ENCODE data around the gene OGT. TPM values are rescaled to one million over a fixed set of nuclear protein-coding genes. Genes with fewer than 3 reads are reported as not detected.

Gene OGT
- total RNA-seq (2022) (282 and 300 TPM in 2 replicates), Bru-seq, nascent RNA (percentile 96 among the genes with signal in this experiment), BruChase-seq, experiment 1, labeled RNA remaining after a 6-hour chase (percentile 99 among the genes with signal in this experiment), BruChase-seq, experiment 2, labeled RNA remaining after a 2-hour chase (percentile 99 among the genes with signal in this experiment)
- long read RNA-seq, full-length matches to known transcripts = 10 of 151 reads
- long read RNA-seq, partial matches to known transcripts = 99 of 151 reads
- long read RNA-seq, other reads (novel, unspliced or antisense) = 42 of 151 reads

- no peaks in the 10 kb centered on the region for H3K4me1 Mint-ChIP-seq (ENCODE audit: insufficient read depth, unreplicated experiment)
- H3K4me3 Mint-ChIP-seq (ENCODE audit: unreplicated experiment) = peak within 1 kb of the TSS; percentile 100
- no TSS peak for BruUV-seq (replicated peaks)
- H3K36me3 Mint-ChIP-seq (ENCODE audit: insufficient read depth, unreplicated experiment) = no peaks in the 10 kb centered on the region
- no peaks in the 10 kb centered on the region for H3K27me3 Mint-ChIP-seq (ENCODE audit: insufficient read depth, unreplicated experiment)
- peak; percentile 91 for DNase-seq (ENCODE audit: unreplicated experiment)
- no peak for TF ChIP-seq CTCF (IDR thresholded peaks at IDR 0.05; ENCODE audit: unreplicated experiment)
- peak within 1 kb of the TSS; percentile 93 for H3K27ac Mint-ChIP-seq (ENCODE audit: low read depth, unreplicated experiment)
- intact Hi-C loops (cut with micrococcal nuclease) = no loop called here
- POLR2A ChIA-PET = interaction anchor here (0.6 to 6.2 kb wide), 15 partner anchors 9 to 1395 kb away, joined by 3 to 171 read pairs (median 5); partner anchors contain the start of genes NONO and TAF1
- CTCF ChIA-PET = interaction anchor here (0.8 to 1.1 kb wide), 2 partner anchors 9 to 16 kb away, joined by 3 read pairs; no protein-coding TSS in a partner anchor
- no peaks in the 10 kb centered on the region for H3K9me3 Mint-ChIP-seq (ENCODE audit: unreplicated experiment)
These were observed at the start of gene OGT for GRCh38 chrX:71532753-71533425. OGT (plus strand) TSS chrX:71533104; CDS start chrX:71533300, 196 bp downstream.

- no peak for DNase-seq (ENCODE audit: unreplicated experiment)
- intact Hi-C loops (cut with micrococcal nuclease) = no loop called here
- no TSS peak for BruUV-seq (replicated peaks)
- peaks cover 6% of the 10 kb centered on the region for H3K36me3 Mint-ChIP-seq (ENCODE audit: insufficient read depth, unreplicated experiment)
- peaks cover 19% of the 10 kb centered on the region for H3K27me3 Mint-ChIP-seq (ENCODE audit: insufficient read depth, unreplicated experiment)
- ChIA-PET CTCF (interaction anchor here (0.6 kb wide), 1 partner anchor 62 kb away, joined by 3 read pairs; no protein-coding TSS in a partner anchor), POLR2A (no interaction called here)
- H3K4me3 Mint-ChIP-seq (ENCODE audit: unreplicated experiment) = no peak overlapping the region
- H3K9me3 Mint-ChIP-seq (ENCODE audit: unreplicated experiment) = no peaks in the 10 kb centered on the region
- H3K4me1 Mint-ChIP-seq (ENCODE audit: insufficient read depth, unreplicated experiment) = no peaks in the 10 kb centered on the region
- no peak overlapping the region for H3K27ac Mint-ChIP-seq (ENCODE audit: low read depth, unreplicated experiment)
- no peak for TF ChIP-seq CTCF (IDR thresholded peaks at IDR 0.05; ENCODE audit: unreplicated experiment)
These were observed 45.1 kb upstream of the OGT start for GRCh38 chrX:71487814-71488213.

DNA sequence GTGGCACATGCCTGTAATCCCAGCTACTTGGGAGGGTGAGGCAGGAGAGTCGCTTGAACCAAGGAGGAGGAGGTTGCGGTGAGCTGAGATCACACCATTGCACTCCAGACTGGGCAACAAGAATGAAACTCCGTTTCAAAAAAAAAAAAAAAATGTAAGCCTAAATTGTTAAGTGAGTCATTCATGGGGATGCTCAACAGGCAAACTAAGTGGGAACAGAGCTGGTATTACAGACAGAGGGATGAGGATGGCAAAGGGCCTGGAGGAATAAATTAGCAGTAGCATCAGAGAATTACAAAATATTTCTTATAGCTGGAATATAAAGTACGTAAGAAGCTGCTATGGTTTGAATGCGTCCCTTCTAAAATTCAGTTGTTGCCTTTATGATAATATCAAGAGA is 43.4 kb upstream of the OGT start:
- POLR2A ChIA-PET = no interaction called here

More for the DNA sequence above, 43.4 kb upstream of the OGT start:
- no peak for TF ChIP-seq CTCF (IDR thresholded peaks at IDR 0.05; ENCODE audit: unreplicated experiment)
- no peaks in the 10 kb centered on the region for H3K9me3 Mint-ChIP-seq (ENCODE audit: unreplicated experiment)
- no peak overlapping the region for H3K27ac Mint-ChIP-seq (ENCODE audit: low read depth, unreplicated experiment)
- intact Hi-C loops (cut with micrococcal nuclease) = no loop called here
- peaks cover 19% of the 10 kb centered on the region for H3K27me3 Mint-ChIP-seq (ENCODE audit: insufficient read depth, unreplicated experiment)
- CTCF ChIA-PET = interaction anchor here (0.6 kb wide), 1 partner anchor 72 kb away, joined by 3 read pairs; no protein-coding TSS in a partner anchor
- H3K36me3 Mint-ChIP-seq (ENCODE audit: insufficient read depth, unreplicated experiment) = peaks cover 6% of the 10 kb centered on the region
- no peak for DNase-seq (ENCODE audit: unreplicated experiment)
- no peak overlapping the region for H3K4me3 Mint-ChIP-seq (ENCODE audit: unreplicated experiment)
- no TSS peak for BruUV-seq (replicated peaks)
- H3K4me1 Mint-ChIP-seq (ENCODE audit: insufficient read depth, unreplicated experiment) = no peaks in the 10 kb centered on the region
